GM21723 (cell line): ENCODE measurements around the gene OPRL1.

Experiments
- ATAC-seq: cut with Tn5 transposase; IDR thresholded peaks from one replicate; pipeline ENCODE4 v1.9.1; 2021; ENCODE audit warnings: mild to moderate bottlenecking, moderate library complexity; ENCODE audit not compliant: unreplicated experiment

OPRL1 gene

GRCh38 chr20:64055893-64056638, 23.8 kb upstream of the OPRL1 start:
- ATAC-seq: no peak

- ATAC-seq: no peak
These were observed 23.3 kb upstream of the OPRL1 start for GRCh38 chr20:64056639-64056888.

GRCh38 chr20:64056889-64057627, 22.8 kb upstream of the OPRL1 start:
- ATAC-seq: no peak

- no peak for ATAC-seq
These were observed 22.0 kb upstream of the OPRL1 start for GRCh38 chr20:64057628-64058498.

GRCh38 chr20:64058536-64058935, 21.3 kb upstream of the OPRL1 start:
- no peak for ATAC-seq

- ATAC-seq: no peak
These were observed 17.6 kb upstream of the OPRL1 start for GRCh38 chr20:64062276-64062595.

GRCh38 chr20:64062596-64063388, 17.1 kb upstream of the OPRL1 start, which contains the start of gene TCEA2:
Gene TCEA2, plus strand, starts transcription at chr20:64063198. Its CDS starts 115 bp downstream, at chr20:64063313.
- ATAC-seq: peak; percentile 72

GRCh38 chr20:64063389-64064144, 16.3 kb upstream of the OPRL1 start:
- no peak for ATAC-seq

- no peak for ATAC-seq
These were observed 15.7 kb upstream of the OPRL1 start for GRCh38 chr20:64064145-64064698.

- no peak for ATAC-seq
These were observed 14.6 kb upstream of the OPRL1 start for GRCh38 chr20:64065062-64065973.

GRCh38 chr20:64065974-64066343, 13.9 kb upstream of the OPRL1 start:
- peak; percentile 45 for ATAC-seq

- ATAC-seq: no peak
These were observed 12.8 kb upstream of the OPRL1 start for GRCh38 chr20:64067005-64067632.

GRCh38 chr20:64067733-64068307, 12.1 kb upstream of the OPRL1 start:
- no peak for ATAC-seq

- ATAC-seq: no peak
These were observed 11.3 kb upstream of the OPRL1 start for GRCh38 chr20:64068386-64069208.

GRCh38 chr20:64069209-64069613, 10.7 kb upstream of the OPRL1 start:
- ATAC-seq: no peak

- no peak for ATAC-seq
These were observed 10.2 kb upstream of the OPRL1 start for GRCh38 chr20:64069614-64070243.
